Lung (tissue), 12 donors: ENCODE data around the gene CXXC5. TPM values are rescaled to one million over a fixed set of nuclear protein-coding genes. Genes with fewer than 3 reads are reported as not detected.
A peak's percentile ranks its signal among the peaks of the same experiment; 100 is the strongest.

ENCODE experiments used
- ATAC-seq: fragments of 200-7000 bp; cut with Tn5 transposase; one replicate; pipeline ENCODE4 v1.9.1; 2020; ENCODE audit warnings: moderate number of reproducible peaks; ENCODE audit not compliant: insufficient read depth, low FRiP score
- DNase-seq, 3 donors: peaks; one replicate each; pipeline ENCODE4 v3.0.0-alpha.2; 2013 to 2017
- H3K27ac ChIP-seq, 2 donors: one replicate each; pipeline ENCODE4 v1.5.1; 2013; ENCODE audit warnings: mild to moderate bottlenecking in 2 of 2, moderate library complexity in 2 of 2, control low read depth in 1 of 2, inconsistent platforms in 1 of 2, low read depth in 1 of 2, low read length in 1 of 2
- H3K27me3 ChIP-seq, 3 donors: one replicate each; pipeline ENCODE4 v1.5.1; 2013; ENCODE audit warnings: low read length in 2 of 3; ENCODE audit not compliant: control insufficient read depth in 3 of 3, insufficient read depth in 3 of 3
- H3K36me3 ChIP-seq, 4 donors: one replicate each; pipeline ENCODE4 v1.5.1; 2013; ENCODE audit warnings: low read length in 4 of 4, mild to moderate bottlenecking in 1 of 4, moderate library complexity in 1 of 4; ENCODE audit not compliant: control insufficient read depth in 4 of 4, insufficient read depth in 4 of 4
- H3K4me1 ChIP-seq, 5 donors: one replicate each; pipeline ENCODE4 v1.5.1; 2013; ENCODE audit warnings: low read length in 5 of 5, mild to moderate bottlenecking in 2 of 5, moderate library complexity in 1 of 5; ENCODE audit not compliant: control insufficient read depth in 5 of 5, insufficient read depth in 5 of 5
- H3K4me3 ChIP-seq: one replicate; pipeline ENCODE4 v1.5.1; 2013; ENCODE audit warnings: mild to moderate bottlenecking, control low read depth, moderate library complexity
- H3K9ac ChIP-seq, 2 donors: one replicate each; pipeline ENCODE4 v1.5.1; 2013; ENCODE audit warnings: low read length in 2 of 2, control low read depth in 1 of 2; ENCODE audit not compliant: insufficient read depth in 1 of 2
- H3K9me3 ChIP-seq, 4 donors: one replicate each; pipeline ENCODE4 v1.5.1; 2013; ENCODE audit warnings: low read length in 3 of 4, mild to moderate bottlenecking in 1 of 4, moderate library complexity in 1 of 4; ENCODE audit not compliant: control insufficient read depth in 4 of 4, insufficient read depth in 3 of 4
- WGBS, 2 donors: extraction: QIAGEN DNeasy Blood & Tissue Kit; methylation state at CpG; one replicate each; pipeline ENCODE4 v1.1.7; 2013; 5-methylcytosine and 5-hydroxymethylcytosine counted together
- polyA plus RNA-seq, 2 donors: library from polyadenylated mRNA; stranded (reverse); fragments of 200-250 nt; gene quantifications; one replicate each; pipeline ENCODE4 v1.2.1, GENCODE V29; 2013
- total RNA-seq, 2 donors: library from RNA; depleted of rRNA in 1 of 2; stranded (reverse); fragments of >200 nt in 1 of 2; gene quantifications; one replicate each; pipeline ENCODE4 v1.2.1, GENCODE V29; 2014 to 2021
- TF ChIP-seq, protein P1 (sequence below): IDR thresholded peaks from 2 replicates; pipeline ENCODE4 v1.5.1; 2012; ENCODE audit warnings: mild to moderate bottlenecking; ENCODE audit errors: control extremely low read depth, extremely low read depth
- donor health status: control.
- donor health status: control.
- donor health status: Bipolar disorder and iron deficiency.
- donor health status: healthy.
- donor health status: DM: yes; HTN: yes; CAD: no.

Gene CXXC5
- total and polyA plus RNA-seq, 4 donors, result 20.7 to 39.8 (median 25.0) TPM

DNA sequence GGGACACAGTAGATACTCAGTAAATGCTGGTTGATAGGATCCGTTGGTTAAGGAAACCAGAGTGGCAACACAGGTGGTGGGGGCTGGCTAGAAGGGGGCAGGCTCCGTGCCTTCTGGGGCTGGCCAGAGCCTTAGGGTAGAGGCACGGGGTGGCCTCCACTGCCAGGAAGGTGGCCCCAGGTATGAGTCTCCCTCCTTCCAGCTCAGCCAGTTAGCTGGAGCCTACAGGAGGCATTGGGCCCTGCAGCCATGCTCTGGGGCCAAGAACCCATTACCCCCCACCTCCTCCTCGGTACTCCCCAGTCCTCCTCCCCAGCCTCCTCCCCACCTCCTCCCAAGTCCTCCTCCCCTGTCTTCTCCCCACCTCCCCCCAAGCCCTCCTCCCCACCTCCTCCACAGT is 27.7 kb downstream of the CXXC5 start:
- Histone ChIP-seq H3K9ac (no peak overlapping the region), H3K4me3 (no peak overlapping the region), H3K27me3 (no peaks in the 10 kb centered on the region), H3K9me3 (no peaks in the 10 kb centered on the region), H3K27ac (no peak overlapping the region), H3K4me1 (peaks cover 0 to 33% (median 11%) of the 10 kb centered on the region in 5 donors), H3K36me3 (peaks cover 0 to 6% (median 0%) of the 10 kb centered on the region in 4 donors)
- ATAC-seq (no peak), DNase-seq (no peak)
- 83 to 85% methylated on average over 4 of the region's 4 CpGs for WGBS, 2 donors
- TF ChIP-seq, protein P1, sequence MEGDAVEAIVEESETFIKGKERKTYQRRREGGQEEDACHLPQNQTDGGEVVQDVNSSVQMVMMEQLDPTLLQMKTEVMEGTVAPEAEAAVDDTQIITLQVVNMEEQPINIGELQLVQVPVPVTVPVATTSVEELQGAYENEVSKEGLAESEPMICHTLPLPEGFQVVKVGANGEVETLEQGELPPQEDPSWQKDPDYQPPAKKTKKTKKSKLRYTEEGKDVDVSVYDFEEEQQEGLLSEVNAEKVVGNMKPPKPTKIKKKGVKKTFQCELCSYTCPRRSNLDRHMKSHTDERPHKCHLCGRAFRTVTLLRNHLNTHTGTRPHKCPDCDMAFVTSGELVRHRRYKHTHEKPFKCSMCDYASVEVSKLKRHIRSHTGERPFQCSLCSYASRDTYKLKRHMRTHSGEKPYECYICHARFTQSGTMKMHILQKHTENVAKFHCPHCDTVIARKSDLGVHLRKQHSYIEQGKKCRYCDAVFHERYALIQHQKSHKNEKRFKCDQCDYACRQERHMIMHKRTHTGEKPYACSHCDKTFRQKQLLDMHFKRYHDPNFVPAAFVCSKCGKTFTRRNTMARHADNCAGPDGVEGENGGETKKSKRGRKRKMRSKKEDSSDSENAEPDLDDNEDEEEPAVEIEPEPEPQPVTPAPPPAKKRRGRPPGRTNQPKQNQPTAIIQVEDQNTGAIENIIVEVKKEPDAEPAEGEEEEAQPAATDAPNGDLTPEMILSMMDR, result no peak

DNA sequence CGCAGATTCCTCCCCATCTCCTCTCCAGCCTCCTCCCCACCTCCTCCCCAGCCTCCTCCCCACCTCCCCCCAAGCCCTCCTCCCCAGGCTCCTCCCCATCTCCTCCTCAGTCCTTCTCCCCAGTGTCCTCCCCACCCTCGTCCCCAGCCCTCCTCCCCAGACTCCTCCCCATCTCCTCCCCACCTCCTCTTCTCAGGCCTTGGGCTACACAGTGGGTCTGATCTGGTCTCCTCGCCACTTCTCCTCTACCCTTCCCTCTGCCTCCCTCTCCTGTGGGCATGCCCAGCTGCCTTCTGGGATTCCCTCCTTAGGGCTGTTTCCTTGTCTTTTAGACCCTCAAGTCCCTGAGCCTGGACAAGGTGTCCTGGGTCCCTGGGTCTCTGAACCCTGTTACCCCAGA is 28.3 kb downstream of the CXXC5 start:
- TF ChIP-seq, protein P1, result no peak
- no peak for ATAC-seq
- Histone ChIP-seq H3K27me3 (no peaks in the 10 kb centered on the region), H3K27ac (peak overlapping the region in 1 of 2 donors; percentile 8), H3K36me3 (peaks cover 0 to 8% (median 0%) of the 10 kb centered on the region in 4 donors), H3K4me1 (peaks cover 0 to 27% (median 9%) of the 10 kb centered on the region in 5 donors), H3K9ac (no peak overlapping the region), H3K9me3 (no peaks in the 10 kb centered on the region), H3K4me3 (no peak overlapping the region)
- no peak for DNase-seq
- 70 to 84% methylated on average over 3 of the region's 3 CpGs for WGBS, 2 donors

DNA sequence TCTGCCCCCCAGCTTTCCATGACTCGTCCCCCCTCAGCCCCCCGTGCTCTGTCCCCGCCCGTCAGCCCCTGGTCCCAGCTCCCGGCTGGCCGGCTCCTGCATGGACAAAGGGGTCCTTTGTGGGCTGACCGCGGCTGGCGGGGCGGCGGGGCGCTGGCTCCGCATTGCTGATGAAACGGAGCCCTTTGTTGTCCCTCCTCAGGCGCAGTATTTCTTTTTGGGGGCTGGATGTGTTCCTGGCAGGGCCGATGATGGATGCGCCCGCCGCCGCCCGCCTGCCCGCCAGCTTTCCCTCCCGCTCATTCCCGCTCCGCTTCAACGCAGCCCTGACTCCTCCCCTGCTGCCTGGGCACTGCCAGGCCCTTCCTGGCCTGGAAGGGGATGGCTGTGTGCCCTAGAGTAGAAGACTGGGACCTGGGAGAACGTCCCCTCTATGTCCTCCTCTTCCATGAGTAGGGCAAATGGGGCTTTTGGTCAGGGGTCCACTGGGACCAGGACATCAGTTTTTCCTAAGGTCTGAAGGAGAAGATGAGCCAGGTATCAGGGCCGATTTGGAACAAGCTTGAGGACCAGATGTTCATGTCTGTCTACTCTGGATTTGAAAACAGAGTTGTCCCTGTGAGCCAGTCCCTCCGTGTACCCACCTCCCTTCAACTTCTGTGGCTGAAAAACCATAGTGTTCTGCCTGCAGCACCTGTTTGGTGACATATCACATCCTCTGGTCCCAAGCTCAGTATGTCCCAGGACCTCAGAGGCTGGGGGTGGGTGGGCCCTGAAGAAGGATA is 29.0 kb downstream of the CXXC5 start:
- no peak for ATAC-seq
- Histone ChIP-seq H3K36me3 (peaks cover 0 to 12% (median 0%) of the 10 kb centered on the region in 4 donors), H3K4me3 (no peak overlapping the region), H3K9me3 (no peaks in the 10 kb centered on the region), H3K4me1 (peaks cover 0 to 22% (median 6%) of the 10 kb centered on the region in 5 donors), H3K9ac (no peak overlapping the region), H3K27me3 (no peaks in the 10 kb centered on the region), H3K27ac (peak overlapping the region in 1 of 2 donors; percentile 51)
- WGBS, 2 donors, result 78 to 81% methylated on average over 29 of the region's 29 CpGs
- DNase-seq, result peak in 2 of 3 donors; percentile 61 to 64
- TF ChIP-seq, protein P1, result no peak
